Keratinocyte (primary cell): ENCODE results near the gene TMC5. TPM values are rescaled to one million over a fixed set of nuclear protein-coding genes. Genes with fewer than 3 reads are reported as not detected.

Experiments
- DNase-seq: peaks from one replicate; pipeline ENCODE4 v3.0.0-alpha.2; 2011; ENCODE audit warnings: low read depth, missing footprints, low spot score
- FAIRE-seq: peaks from 2 replicates; lab custom pipeline; 2011; peaks lifted over from hg19 to GRCh38; lab: Jason Lieb, UNC
- H2AFZ ChIP-seq: 2 replicates; pipeline ENCODE4 v1.6.0; 2012; ENCODE audit warnings: low read length, control low read depth, inconsistent platforms; ENCODE audit not compliant: control insufficient read depth
- H3K27ac ChIP-seq: 2 replicates; pipeline ENCODE4 v1.5.1; 2011; ENCODE audit warnings: low read length; ENCODE audit not compliant: control insufficient read depth, insufficient read depth
- H3K27me3 ChIP-seq: 3 replicates; pipeline ENCODE4 v1.6.0; 2011; ENCODE audit warnings: low read length; ENCODE audit not compliant: control insufficient read depth, insufficient read depth; ENCODE audit errors: extremely low read depth
- H3K36me3 ChIP-seq, 2 experiments: 2 replicates in 1 of 2; 3 replicates in 1 of 2; pipeline ENCODE4 v1.5.1; 2011; ENCODE audit warnings: low read length in 2 of 2, mild to moderate bottlenecking in 1 of 2; ENCODE audit not compliant: control insufficient read depth in 2 of 2, insufficient read depth in 2 of 2; ENCODE audit errors: extremely low read depth in 1 of 2
- H3K4me1 ChIP-seq: 3 replicates; pipeline ENCODE4 v1.5.1; 2011; ENCODE audit warnings: low read length; ENCODE audit not compliant: control insufficient read depth, insufficient read depth; ENCODE audit errors: extremely low read depth
- H3K4me2 ChIP-seq: 3 replicates; pipeline ENCODE4 v1.6.0; 2011; ENCODE audit warnings: low read depth, low read length; ENCODE audit not compliant: control insufficient read depth, insufficient read depth; ENCODE audit errors: extremely low read depth
- H3K4me3 ChIP-seq, 3 experiments: fragments of 200-600 bp in 1 of 3; sonication (generic) in 1 of 3; 2 replicates in 2 of 3; 3 replicates in 1 of 3; pipeline ENCODE4 v1.5.1; 2011 to 2016; ENCODE audit warnings: low read length in 3 of 3, mild to moderate bottlenecking in 3 of 3, control low read depth in 2 of 3, inconsistent platforms in 1 of 3, low read depth in 1 of 3, mixed read lengths in 1 of 3, mixed run types in 1 of 3, moderate library complexity in 1 of 3; ENCODE audit not compliant: control insufficient read depth in 2 of 3, insufficient read depth in 2 of 3; ENCODE audit errors: extremely low read depth in 1 of 3
- H3K79me2 ChIP-seq: 2 replicates; pipeline ENCODE4 v1.6.0; 2012; ENCODE audit warnings: low read length; ENCODE audit not compliant: control insufficient read depth, insufficient read depth
- H3K9ac ChIP-seq: 3 replicates; pipeline ENCODE4 v1.6.0; 2011; ENCODE audit warnings: low read length; ENCODE audit not compliant: control insufficient read depth, insufficient read depth; ENCODE audit errors: extremely low read depth
- H3K9me1 ChIP-seq: 3 replicates; pipeline ENCODE4 v1.6.0; 2011; ENCODE audit warnings: low read length; ENCODE audit not compliant: control insufficient read depth, insufficient read depth; ENCODE audit errors: extremely low read depth
- H3K9me3 ChIP-seq: 2 replicates; pipeline ENCODE4 v1.5.1; 2012; ENCODE audit warnings: low read depth, low read length; ENCODE audit not compliant: control insufficient read depth
- H4K20me1 ChIP-seq: 3 replicates; pipeline ENCODE4 v1.6.0; 2011; ENCODE audit warnings: low read length; ENCODE audit not compliant: control insufficient read depth, insufficient read depth; ENCODE audit errors: extremely low read depth
- EZH2 ChIP-seq: IDR thresholded peaks from one replicate; pipeline ENCODE4 v1.6.1; 2012; ENCODE audit warnings: inconsistent platforms, mild to moderate bottlenecking, low read length, moderate library complexity
- dilution Hi-C: fragments of 300-500 bp; cut with MboI; formaldehyde crosslinking; loops from one replicate; pipeline ENCODE4 v1.7.0; 2020; ENCODE audit warnings: low sequenced_read_pairs; ENCODE audit not compliant: extremely low pct_ligation_motif_present
- polyA plus RNA-seq, 5 experiments: library from polyadenylated mRNA; depleted of rRNA in 3 of 5; stranded (reverse) in 3 of 5; stranded (forward) in 1 of 5; unstranded in 1 of 5; fragments of >200 nt; gene quantifications; 1 replicate in 1 of 5; 2 replicates in 3 of 5; 3 replicates in 1 of 5; pipeline versions ENCODE4 v1.2.1 to v1.2.3, GENCODE V29; 2011 to 2012; ENCODE audit warnings: missing spikeins in 2 of 5, low read depth in 1 of 5, low replicate concordance in 1 of 5
- TF ChIP-seq, protein P1 (sequence below), 3 experiments: IDR thresholded peaks in 1 of 3; conservative IDR thresholded peaks in 1 of 3; optimal IDR thresholded peaks in 1 of 3; 2 replicates in 2 of 3; 3 replicates in 1 of 3; pipeline versions ENCODE3 to v1.5.1; 2011; ENCODE audit warnings: low read length in 3 of 3, mild to moderate bottlenecking in 3 of 3, moderate library complexity in 2 of 3, control low read depth in 1 of 3, inconsistent platforms in 1 of 3; ENCODE audit not compliant: insufficient read depth in 2 of 3; ENCODE audit errors: extremely low read depth in 1 of 3

TMC5 gene
- polyA plus RNA-seq, 1 donor (not counting 4 experiments of a cell fraction or from before 2014, with no cell fraction given), result 0.18 TPM

DNA sequence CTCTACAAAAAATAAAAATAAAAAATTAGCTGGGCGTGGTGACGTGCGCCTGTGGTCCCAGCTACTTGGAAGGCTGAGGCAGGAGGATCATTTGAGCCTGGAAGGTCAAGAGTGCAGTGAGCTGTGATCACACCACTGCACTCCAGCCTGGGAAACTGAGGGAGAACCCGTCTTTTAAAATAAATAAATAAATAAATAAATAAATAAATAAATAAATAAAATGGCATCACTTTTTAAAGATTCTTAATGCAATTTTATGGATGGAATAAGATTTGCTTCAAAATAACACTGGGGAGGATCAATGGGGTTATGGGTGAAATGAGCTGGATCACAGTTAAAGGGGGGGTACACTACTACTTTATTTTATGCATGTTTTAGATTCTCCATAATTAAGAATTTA is 89.3 kb downstream of the TMC5 start:
- Histone ChIP-seq H3K4me1 (no peaks in the 10 kb centered on the region), H3K4me2 (no peak overlapping the region), H3K9me3 (no peaks in the 10 kb centered on the region), H3K9ac (no peak overlapping the region), H3K79me2 (no peaks in the 10 kb centered on the region), H3K27ac (no peak overlapping the region), H2AFZ (no peak overlapping the region), H4K20me1 (peaks cover 4% of the 10 kb centered on the region), H3K9me1 (no peaks in the 10 kb centered on the region), H3K36me3 (peaks cover 14 to 18% of the 10 kb centered on the region in 2 experiments), H3K4me3 (no peak overlapping the region), H3K27me3 (no peaks in the 10 kb centered on the region)
- no peak for DNase-seq
- FAIRE-seq, result no peak
- no peak for TF ChIP-seq EZH2
- TF ChIP-seq, protein P1, sequence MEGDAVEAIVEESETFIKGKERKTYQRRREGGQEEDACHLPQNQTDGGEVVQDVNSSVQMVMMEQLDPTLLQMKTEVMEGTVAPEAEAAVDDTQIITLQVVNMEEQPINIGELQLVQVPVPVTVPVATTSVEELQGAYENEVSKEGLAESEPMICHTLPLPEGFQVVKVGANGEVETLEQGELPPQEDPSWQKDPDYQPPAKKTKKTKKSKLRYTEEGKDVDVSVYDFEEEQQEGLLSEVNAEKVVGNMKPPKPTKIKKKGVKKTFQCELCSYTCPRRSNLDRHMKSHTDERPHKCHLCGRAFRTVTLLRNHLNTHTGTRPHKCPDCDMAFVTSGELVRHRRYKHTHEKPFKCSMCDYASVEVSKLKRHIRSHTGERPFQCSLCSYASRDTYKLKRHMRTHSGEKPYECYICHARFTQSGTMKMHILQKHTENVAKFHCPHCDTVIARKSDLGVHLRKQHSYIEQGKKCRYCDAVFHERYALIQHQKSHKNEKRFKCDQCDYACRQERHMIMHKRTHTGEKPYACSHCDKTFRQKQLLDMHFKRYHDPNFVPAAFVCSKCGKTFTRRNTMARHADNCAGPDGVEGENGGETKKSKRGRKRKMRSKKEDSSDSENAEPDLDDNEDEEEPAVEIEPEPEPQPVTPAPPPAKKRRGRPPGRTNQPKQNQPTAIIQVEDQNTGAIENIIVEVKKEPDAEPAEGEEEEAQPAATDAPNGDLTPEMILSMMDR (optimal IDR thresholded peaks at IDR 0.05 in 1 of 3, IDR thresholded peaks at IDR 0.05 in 1 of 3, conservative IDR thresholded peaks at IDR 0.05 in 1 of 3; ENCODE audit: extremely low read depth in 1 of 3, insufficient read depth in 2 of 3, low read length in 3 of 3), result no peak
- dilution Hi-C loops, result loop anchor here (25.0 kb wide), 1 partner anchor 95 kb away; the partner anchor contains the start of gene TMC5

DNA sequence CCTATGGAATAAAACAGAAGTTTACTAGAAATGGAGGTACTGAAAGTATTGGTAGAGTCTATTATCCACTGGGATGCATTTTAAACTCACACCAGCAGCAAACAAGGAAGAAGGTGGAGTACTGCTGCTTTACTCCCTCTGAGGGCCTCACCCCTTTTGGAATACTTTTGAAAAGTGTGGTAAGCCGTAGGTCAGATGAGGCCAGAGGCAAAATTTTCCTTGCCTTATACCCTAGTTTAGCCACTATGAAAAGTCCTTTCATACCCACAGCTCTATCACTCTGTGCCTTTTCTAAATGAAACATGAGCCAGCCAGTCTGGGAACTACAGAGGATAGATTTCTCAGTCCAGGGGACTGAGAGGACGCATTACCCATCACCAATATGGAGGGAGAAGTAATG is 90.2 kb downstream of the TMC5 start:
- TF ChIP-seq, protein P1 (optimal IDR thresholded peaks at IDR 0.05 in 1 of 3, IDR thresholded peaks at IDR 0.05 in 1 of 3, conservative IDR thresholded peaks at IDR 0.05 in 1 of 3; ENCODE audit: extremely low read depth in 1 of 3, insufficient read depth in 2 of 3, low read length in 3 of 3), result no peak
- TF ChIP-seq EZH2, result no peak
- Histone ChIP-seq H4K20me1 (peaks cover 4% of the 10 kb centered on the region), H3K4me1 (no peaks in the 10 kb centered on the region), H3K27ac (no peak overlapping the region), H3K9me3 (no peaks in the 10 kb centered on the region), H3K4me3 (no peak overlapping the region), H3K9ac (no peak overlapping the region), H3K79me2 (no peaks in the 10 kb centered on the region), H3K27me3 (no peaks in the 10 kb centered on the region), H3K4me2 (no peak overlapping the region), H3K9me1 (no peaks in the 10 kb centered on the region), H3K36me3 (peaks cover 10 to 18% of the 10 kb centered on the region in 2 experiments), H2AFZ (no peak overlapping the region)
- FAIRE-seq (no peak), DNase-seq (no peak)
- dilution Hi-C loops, result loop anchor here (25.0 kb wide), 1 partner anchor 96 kb away; the partner anchor contains the start of gene TMC5
